GM12875 (cell line): ENCODE measurements around the gene KNOP1.

Experiments
- H3K4me3 ChIP-seq: one replicate; pipeline ENCODE4 v1.5.1; 2011; ENCODE audit warnings: low read depth, low read length, control low read depth
- TF ChIP-seq, protein P1 (sequence below): IDR thresholded peaks from 2 replicates; pipeline ENCODE4 v1.5.1; 2011; ENCODE audit warnings: low read depth, mild to moderate bottlenecking, control low read depth, inconsistent platforms, low read length, moderate library complexity, borderline replicate concordance; ENCODE audit not compliant: insufficient read depth

KNOP1 gene

GRCh38 chr16:19757762-19758595 is 40.0 kb upstream of the KNOP1 start:
- no peak overlapping the region for H3K4me3 ChIP-seq
- TF ChIP-seq, protein P1, sequence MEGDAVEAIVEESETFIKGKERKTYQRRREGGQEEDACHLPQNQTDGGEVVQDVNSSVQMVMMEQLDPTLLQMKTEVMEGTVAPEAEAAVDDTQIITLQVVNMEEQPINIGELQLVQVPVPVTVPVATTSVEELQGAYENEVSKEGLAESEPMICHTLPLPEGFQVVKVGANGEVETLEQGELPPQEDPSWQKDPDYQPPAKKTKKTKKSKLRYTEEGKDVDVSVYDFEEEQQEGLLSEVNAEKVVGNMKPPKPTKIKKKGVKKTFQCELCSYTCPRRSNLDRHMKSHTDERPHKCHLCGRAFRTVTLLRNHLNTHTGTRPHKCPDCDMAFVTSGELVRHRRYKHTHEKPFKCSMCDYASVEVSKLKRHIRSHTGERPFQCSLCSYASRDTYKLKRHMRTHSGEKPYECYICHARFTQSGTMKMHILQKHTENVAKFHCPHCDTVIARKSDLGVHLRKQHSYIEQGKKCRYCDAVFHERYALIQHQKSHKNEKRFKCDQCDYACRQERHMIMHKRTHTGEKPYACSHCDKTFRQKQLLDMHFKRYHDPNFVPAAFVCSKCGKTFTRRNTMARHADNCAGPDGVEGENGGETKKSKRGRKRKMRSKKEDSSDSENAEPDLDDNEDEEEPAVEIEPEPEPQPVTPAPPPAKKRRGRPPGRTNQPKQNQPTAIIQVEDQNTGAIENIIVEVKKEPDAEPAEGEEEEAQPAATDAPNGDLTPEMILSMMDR, result no peak

- TF ChIP-seq, protein P1, result no peak
Measured at GRCh38 chr16:19757026-19757425, 39.0 kb upstream of the KNOP1 start.

GRCh38 chr16:19755268-19755667 is 37.2 kb upstream of the KNOP1 start:
- TF ChIP-seq, protein P1, result no peak
- no peak overlapping the region for H3K4me3 ChIP-seq

More at GRCh38 chr16:19757026-19757425, 39.0 kb upstream of the KNOP1 start:
- H3K4me3 ChIP-seq, result no peak overlapping the region

GRCh38 chr16:19754644-19755036 is 36.6 kb upstream of the KNOP1 start:
- H3K4me3 ChIP-seq, result no peak overlapping the region
- TF ChIP-seq, protein P1, result no peak

DNA sequence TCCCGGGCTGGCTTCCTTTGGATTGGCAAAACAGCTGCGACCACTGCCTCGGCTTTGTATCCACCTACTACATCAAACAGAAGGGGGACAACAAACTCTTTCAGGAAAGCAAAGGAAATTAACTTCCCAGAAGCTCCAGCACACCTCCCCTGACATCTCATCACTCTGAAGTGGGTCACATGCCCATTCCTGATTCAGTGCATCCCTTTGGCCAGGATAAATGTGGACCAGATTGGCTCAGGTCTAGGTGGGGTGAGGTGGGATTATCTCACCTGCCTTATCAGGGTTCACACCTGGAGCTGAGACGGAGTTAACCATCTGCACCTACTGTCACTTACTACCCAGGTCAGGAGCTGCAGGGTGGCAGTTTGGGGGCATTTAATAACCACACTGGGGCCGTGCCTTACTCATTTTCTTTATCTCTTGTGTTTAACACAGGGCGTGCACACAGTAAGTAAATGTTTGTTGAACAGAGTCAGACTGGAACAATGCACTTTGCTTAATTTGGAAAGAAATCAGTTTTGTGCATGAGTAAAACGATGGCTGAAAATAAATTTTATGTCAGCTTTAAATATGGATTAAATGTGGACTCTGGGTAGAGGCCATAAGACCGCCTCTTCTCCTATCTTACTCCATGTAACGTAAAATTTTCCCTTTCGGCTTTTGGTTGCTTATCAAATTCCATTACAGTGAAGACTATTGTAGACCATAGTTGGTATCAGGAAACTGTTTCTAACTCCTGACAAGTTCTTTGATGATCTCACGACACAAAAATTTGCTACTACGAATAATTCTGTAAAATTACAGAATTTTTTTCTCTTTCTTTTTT is 36.0 kb upstream of the KNOP1 start:
- no peak overlapping the region for H3K4me3 ChIP-seq
- TF ChIP-seq, protein P1, result no peak

GRCh38 chr16:19751478-19752385 is 33.7 kb upstream of the KNOP1 start:
- no peak overlapping the region for H3K4me3 ChIP-seq
- TF ChIP-seq, protein P1, result no peak
